PC-9 (cell line): ENCODE measurements around the gene BHLHA15. TPM values are rescaled to one million over a fixed set of nuclear protein-coding genes. Genes with fewer than 3 reads are reported as not detected.

Experiments used
- BruUV-seq: library from RNA; stranded (reverse); fragments of 400-500 nt; replicated peaks from 2 replicates; lab custom pipeline; 2021; lab: Mats Ljungman, UMichigan
- CTCF ChIA-PET: fragments of 300-600 bp; sonication (Branson Sonifier 250); formaldehyde crosslinking; loops from one replicate; lab custom pipeline; 2022; ENCODE audit warnings: antibody characterized with exemption; lab: Charles Lee
- POLR2A ChIA-PET: fragments of 300-600 bp; sonication (Branson Sonifier 250); formaldehyde crosslinking; loops from one replicate; lab custom pipeline; 2022; ENCODE audit warnings: antibody characterized with exemption; ENCODE audit not compliant: unreplicated experiment; lab: Charles Lee
- DNase-seq, 2 experiments: peaks; one replicate each; pipeline versions ENCODE4 v3.0.0 to v3.0.0-alpha.2; 2015 to 2022; ENCODE audit warnings: mixed read lengths in 1 of 2
- H2AFZ ChIP-seq: fragments of 200-600 bp; sonication (generic); 2 replicates; pipeline ENCODE4 v1.8.1; 2017; ENCODE audit warnings: antibody characterized with exemption
- H3F3A ChIP-seq: fragments of 200-600 bp; sonication (generic); 2 replicates; pipeline ENCODE4 v1.8.1; 2017; ENCODE audit warnings: antibody characterized with exemption, mild to moderate bottlenecking, low read depth; ENCODE audit not compliant: insufficient read depth
- H3K27ac ChIP-seq: fragments of 200-600 bp; sonication (generic); 2 replicates; pipeline ENCODE4 v1.6.1; 2016; ENCODE audit warnings: mixed run types
- H3K27me3 ChIP-seq: fragments of 200-600 bp; sonication (generic); 2 replicates; pipeline ENCODE4 v1.6.1; 2016; ENCODE audit warnings: low read depth, mixed run types; ENCODE audit not compliant: insufficient read depth
- H3K36me3 ChIP-seq: fragments of 200-600 bp; sonication (generic); 2 replicates; pipeline ENCODE4 v1.6.1; 2016; ENCODE audit warnings: low read depth, mixed run types
- H3K4me1 ChIP-seq: fragments of 200-600 bp; sonication (generic); replicated peaks from 2 replicates; pipeline ENCODE4 v1.6.1; 2016; ENCODE audit warnings: mixed run types; ENCODE audit not compliant: insufficient read depth
- H3K4me2 ChIP-seq: fragments of 200-600 bp; sonication (generic); 2 replicates; pipeline ENCODE4 v1.6.1; 2017; ENCODE audit warnings: mixed run types
- H3K4me3 ChIP-seq: fragments of 200-600 bp; sonication (generic); 2 replicates; pipeline ENCODE4 v1.6.1; 2016; ENCODE audit warnings: mixed run types
- H3K79me2 ChIP-seq: fragments of 200-600 bp; sonication (generic); 2 replicates; pipeline ENCODE4 v1.6.1; 2017; ENCODE audit warnings: low read depth, mixed run types
- H3K9me2 ChIP-seq: fragments of 200-600 bp; sonication (generic); 2 replicates; pipeline ENCODE4 v1.8.1; 2017; ENCODE audit warnings: mild to moderate bottlenecking; ENCODE audit not compliant: insufficient read depth
- H3K9me3 ChIP-seq: fragments of 200-600 bp; sonication (generic); 2 replicates; pipeline ENCODE4 v1.8.1; 2016; ENCODE audit warnings: low read depth; ENCODE audit not compliant: insufficient read depth
- H4K20me1 ChIP-seq: fragments of 200-600 bp; sonication (generic); 2 replicates; pipeline ENCODE4 v1.8.1; 2017; ENCODE audit not compliant: insufficient read depth
- CTCF ChIP-seq: fragments of 200-600 bp; sonication (generic); conservative IDR thresholded peaks from 2 replicates; pipeline ENCODE4 v1.6.1; 2017; ENCODE audit warnings: mixed run types, antibody characterized with exemption, mild to moderate bottlenecking, moderate library complexity
- EZH2 ChIP-seq: fragments of 200-600 bp; sonication (generic); IDR thresholded peaks from 2 replicates; pipeline ENCODE4 v1.8.0; 2017; ENCODE audit warnings: antibody characterized with exemption, low read depth
- intact Hi-C: fragments of 100-400 bp; cut with micrococcal nuclease; formaldehyde crosslinking; loops from one replicate; pipeline ENCODE4 v1.10.0; 2022; ENCODE audit not compliant: unreplicated experiment
- total RNA-seq: library from RNA; stranded (reverse); gene quantifications from 2 replicates; pipeline ENCODE4 v1.2.3, GENCODE V29; 2021

Gene BHLHA15
- total RNA-seq, 1 experiment from 2014 or later: 0.79 TPM

DNA sequence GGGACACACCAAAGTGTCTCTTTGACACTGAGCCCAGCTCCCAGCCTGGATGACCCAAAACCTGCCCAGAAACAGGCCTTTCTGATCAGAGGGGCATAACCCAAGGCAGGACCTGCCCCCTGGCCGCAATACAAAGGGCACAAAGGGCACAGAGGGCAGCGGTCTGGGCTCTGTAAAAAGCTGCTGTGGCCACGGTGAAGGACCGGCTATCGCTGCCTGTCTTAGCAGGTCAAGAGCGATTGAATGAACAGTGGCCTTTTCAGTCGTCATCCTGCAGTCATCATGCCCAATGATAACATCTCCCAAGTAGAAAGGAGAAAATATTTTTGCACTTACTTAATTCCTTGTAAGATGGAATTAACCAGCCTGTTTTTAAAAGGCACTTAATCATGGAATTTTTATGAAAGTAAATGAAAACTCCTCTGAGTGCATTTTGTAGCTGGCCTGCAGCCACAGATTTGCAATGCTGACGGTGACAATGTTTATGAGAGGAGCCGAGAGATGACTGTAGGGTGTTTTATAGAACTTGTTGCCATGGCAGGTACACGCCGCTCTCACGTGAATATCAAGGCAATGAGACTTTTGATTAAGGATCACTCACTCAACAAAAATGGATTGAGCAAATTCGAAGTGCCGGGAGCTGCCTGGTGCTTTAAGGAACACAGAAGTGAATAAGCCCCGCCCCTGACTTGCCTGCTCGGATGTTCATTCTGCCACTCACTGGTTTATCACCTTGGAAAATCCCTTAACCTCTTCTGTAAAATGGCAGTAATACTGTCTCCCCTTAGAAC is 47.3 kb upstream of the BHLHA15 start:
- Histone ChIP-seq H3K36me3 (peaks cover 11% of the 10 kb centered on the region), H3K4me2 (peak overlapping the region; percentile 73), H3K4me3 (peak overlapping the region; percentile 20; the same call in 1 of the 2 replicates), H2AFZ (no peak overlapping the region), H3F3A (peaks cover 39% of the 10 kb centered on the region), H3K79me2 (peaks cover 49% of the 10 kb centered on the region), H3K27ac (peak overlapping the region; percentile 80), H3K27me3 (no peaks in the 10 kb centered on the region), H3K9me3 (no peaks in the 10 kb centered on the region), H3K9me2 (no peaks in the 10 kb centered on the region), H4K20me1 (no peaks in the 10 kb centered on the region), H3K4me1 (peaks cover 32% of the 10 kb centered on the region)
- intact Hi-C loops: no loop called here
- POLR2A ChIA-PET: interaction anchor here (0.7 kb wide), 1 partner anchor 69 kb away, joined by 3 read pairs; no protein-coding TSS in a partner anchor
- BruUV-seq: TSS peak; percentile 73
- CTCF ChIA-PET: interaction anchor here (0.6 to 1.3 kb wide), 4 partner anchors 25 to 142 kb away, joined by 3 to 7 read pairs (median 3); no protein-coding TSS in a partner anchor
- no peak for TF ChIP-seq EZH2
- no peak for TF ChIP-seq CTCF
- peak; percentile 53 to 92 for DNase-seq

GRCh38 chr7:98165827-98166667 is 45.2 kb upstream of the BHLHA15 start:
- Histone ChIP-seq H3K4me1 (peaks cover 32% of the 10 kb centered on the region), H3K27ac (no peak overlapping the region), H4K20me1 (no peaks in the 10 kb centered on the region), H3K9me3 (no peaks in the 10 kb centered on the region), H3K4me3 (no peak overlapping the region), H3K4me2 (no peak overlapping the region), H3K36me3 (peaks cover 11% of the 10 kb centered on the region), H3F3A (peaks cover 39% of the 10 kb centered on the region), H2AFZ (no peak overlapping the region), H3K79me2 (peaks cover 46% of the 10 kb centered on the region), H3K9me2 (no peaks in the 10 kb centered on the region), H3K27me3 (no peaks in the 10 kb centered on the region)
- peak in 1 of 2 experiments; percentile 60 for DNase-seq
- POLR2A ChIA-PET: interaction anchor here (0.6 kb wide), 1 partner anchor 13 kb away, joined by 3 read pairs; no protein-coding TSS in a partner anchor
- intact Hi-C loops: loop anchor here (5.0 kb wide), 2 partner anchors 79 to 1049 kb away; partner anchors contain the start of gene SDHAF3
- CTCF ChIA-PET: interaction anchor here (0.6 to 1.1 kb wide), 4 partner anchors 31 to 235 kb away, joined by 3 to 10 read pairs (median 6); partner anchors contain the start of gene BAIAP2L1
- no TSS peak for BruUV-seq
- TF ChIP-seq EZH2 (no peak), CTCF (peak; percentile 75)

- H4K20me1 ChIP-seq: no peaks in the 10 kb centered on the region
- POLR2A ChIA-PET: interaction anchor here (0.6 kb wide), 1 partner anchor 13 kb away, joined by 3 read pairs; no protein-coding TSS in a partner anchor
- H2AFZ ChIP-seq: no peak overlapping the region
- H3K36me3 ChIP-seq: peaks cover 11% of the 10 kb centered on the region; the same call in 1 of the 2 replicates
- no peak overlapping the region for H3K4me2 ChIP-seq
- peaks cover 40% of the 10 kb centered on the region for H3K79me2 ChIP-seq
- no peak overlapping the region for H3K4me3 ChIP-seq
- H3K4me1 ChIP-seq: peaks cover 32% of the 10 kb centered on the region
- CTCF ChIA-PET: interaction anchor here (0.7 to 1.0 kb wide), 2 partner anchors 32 to 144 kb away, joined by 3 to 10 read pairs; no protein-coding TSS in a partner anchor
- H3K9me3 ChIP-seq: no peaks in the 10 kb centered on the region
- H3K27ac ChIP-seq: no peak overlapping the region
- intact Hi-C loops: loop anchor here (5.0 kb wide), 2 partner anchors 79 to 1049 kb away; partner anchors contain the start of gene SDHAF3
- peaks cover 39% of the 10 kb centered on the region for H3F3A ChIP-seq
- no peaks in the 10 kb centered on the region for H3K9me2 ChIP-seq
- H3K27me3 ChIP-seq: no peaks in the 10 kb centered on the region
- DNase-seq: no peak
- BruUV-seq: no TSS peak
- TF ChIP-seq CTCF: no peak
- TF ChIP-seq EZH2: no peak
Measured at GRCh38 chr7:98166668-98166970, 44.6 kb upstream of the BHLHA15 start.
